HepG2 (cell line): Measurements from ENCODE around the gene FOSB. TPM values are rescaled to one million over a fixed set of nuclear protein-coding genes. Genes with fewer than 3 reads are reported as not detected.

ENCODE experiments used
- CREM ChIP-seq, 2 experiments: sonication (generic) in 1 of 2; formaldehyde crosslinking in 1 of 2; IDR thresholded peaks; 2 replicates each; pipeline versions ENCODE4 v1.4.0 to v1.6.1; 2016 to 2020; ENCODE audit warnings: antibody characterized with exemption in 1 of 2, mild to moderate bottlenecking in 1 of 2, missing genetic modification reagents in 1 of 2
- GABPA ChIP-seq, 2 experiments: IDR thresholded peaks; 2 replicates each; pipeline ENCODE4 v1.6.1; 2011 to 2016; ENCODE audit warnings: low read depth in 2 of 2, low read length in 1 of 2, missing biosample characterization in 1 of 2, missing genetic modification characterization in 1 of 2
- HNF1A ChIP-seq, 2 experiments: sonication (generic) in 1 of 2; formaldehyde crosslinking in 1 of 2; IDR thresholded peaks; 2 replicates each; pipeline versions ENCODE4 v1.4.0 to v1.6.1; 2016 to 2020; ENCODE audit warnings: borderline replicate concordance in 1 of 2, low read depth in 1 of 2, mild to moderate bottlenecking in 1 of 2, missing genetic modification reagents in 1 of 2
- KLF12 ChIP-seq: sonication (generic); formaldehyde crosslinking; IDR thresholded peaks from 2 replicates; pipeline ENCODE4 v1.4.0; 2020; ENCODE audit warnings: missing genetic modification reagents, borderline replicate concordance
- KMT2A ChIP-seq: sonication (generic); formaldehyde crosslinking; IDR thresholded peaks from 2 replicates; pipeline ENCODE4 v1.4.0; 2020; ENCODE audit warnings: missing genetic modification reagents
- RFX1 ChIP-seq: fragments of 450-650 bp; IDR thresholded peaks from 2 replicates; pipeline ENCODE4 v1.6.1; 2017
- SIX1 ChIP-seq: sonication (generic); formaldehyde crosslinking; IDR thresholded peaks from 2 replicates; pipeline ENCODE4 v1.4.0; 2020; ENCODE audit warnings: missing genetic modification reagents, borderline replicate concordance
- STAG1 ChIP-seq: sonication (generic); formaldehyde crosslinking; IDR thresholded peaks from 2 replicates; pipeline ENCODE4 v1.4.0; 2020; ENCODE audit warnings: missing genetic modification reagents
- TBP ChIP-seq: sonication (generic); formaldehyde crosslinking; IDR thresholded peaks from 2 replicates; pipeline ENCODE4 v1.5.0; 2020; ENCODE audit warnings: missing genetic modification reagents
- TCF7L2 ChIP-seq: IDR thresholded peaks from 2 replicates; pipeline ENCODE4 v1.6.1; 2011; ENCODE audit warnings: mild to moderate bottlenecking, low read depth, low read length, moderate library complexity
- TEAD2 ChIP-seq: sonication (generic); formaldehyde crosslinking; IDR thresholded peaks from 2 replicates; pipeline ENCODE4 v1.9.0; 2021; ENCODE audit warnings: missing genetic modification reagents
- ZBTB8A ChIP-seq: sonication (generic); formaldehyde crosslinking; IDR thresholded peaks from 2 replicates; pipeline ENCODE4 v1.4.0; 2020; ENCODE audit warnings: mild to moderate bottlenecking, low read depth, missing genetic modification reagents, borderline replicate concordance
- ZNF30 ChIP-seq: sonication (generic); formaldehyde crosslinking; IDR thresholded peaks from 2 replicates; pipeline ENCODE4 v1.5.0; 2020; ENCODE audit warnings: mild to moderate bottlenecking, missing genetic modification reagents
- ZNF713 ChIP-seq: sonication (generic); formaldehyde crosslinking; IDR thresholded peaks from 2 replicates; pipeline ENCODE4 v1.4.0; 2020; ENCODE audit warnings: mild to moderate bottlenecking, missing genetic modification reagents
- ZNF839 ChIP-seq: sonication (generic); formaldehyde crosslinking; IDR thresholded peaks from 2 replicates; pipeline ENCODE4 v1.4.0; 2020; ENCODE audit warnings: missing genetic modification reagents, mild to moderate bottlenecking, borderline replicate concordance
- polyA plus RNA-seq, 8 experiments: library from polyadenylated mRNA; depleted of rRNA in 3 of 8; stranded (reverse) in 7 of 8; unstranded in 1 of 8; fragments of >200 nt; fragmentation: Illumina TruSeq in 4 of 8; extraction: Trizol in 4 of 8; gene quantifications; 2 replicates each; pipeline versions ENCODE4 v1.2.1 to v1.2.3, GENCODE V29; 2011 to 2016; ENCODE audit warnings: low read depth in 4 of 8, missing spikeins in 1 of 8, mixed read lengths in 1 of 8; ENCODE audit not compliant: insufficient read depth in 1 of 8
- total RNA-seq, 5 experiments: library from RNA; depleted of rRNA; stranded (reverse); fragments of >200 nt; fragmentation: Illumina TruSeq; extraction: Trizol; gene quantifications; 2 replicates each; pipeline ENCODE4 v1.2.3, GENCODE V29; 2016; ENCODE audit warnings: low read depth in 1 of 5
- TF ChIP-seq, protein P1 (sequence below): sonication (generic); formaldehyde crosslinking; conservative IDR thresholded peaks from 2 replicates; pipeline ENCODE4 v1.4.0; 2020; ENCODE audit warnings: missing genetic modification reagents
- TF ChIP-seq, protein P2 (sequence below): sonication (generic); formaldehyde crosslinking; IDR thresholded peaks from 2 replicates; pipeline ENCODE4 v1.4.0; 2020; ENCODE audit warnings: missing genetic modification reagents
- TF ChIP-seq, protein P3 (sequence below): IDR thresholded peaks from 2 replicates; pipeline ENCODE4 v1.6.1; 2016; ENCODE audit warnings: mild to moderate bottlenecking

The FOSB gene
- total and polyA plus RNA-seq, 2 of the 13 experiments (the other 11 are each of a cell fraction or from before 2014, with no cell fraction given): 2.8 to 6.0 TPM

GRCh38 chr19:45478454-45479238, 10.8 kb downstream of the FOSB start (continued):
- peak; percentile 43; the same call in 1 of the 2 replicates for TF ChIP-seq KLF12
- TF ChIP-seq STAG1 (CRISPR knock-in tag): peak; percentile 96
- no peak for TF ChIP-seq TCF7L2
- no peak for TF ChIP-seq CREM (IDR thresholded peaks at IDR 0.05)
- no peak for TF ChIP-seq CREM (CRISPR knock-in tag; IDR thresholded peaks at IDR 0.05)
- TF ChIP-seq RFX1: peak; percentile 13; the same call in 1 of the 2 replicates
- no peak for TF ChIP-seq ZBTB8A (CRISPR knock-in tag)
- no peak for TF ChIP-seq ZNF713 (CRISPR knock-in tag)
- TF ChIP-seq ZNF30 (CRISPR knock-in tag): no peak
- no peak for TF ChIP-seq SIX1
- 0 out of 2 replicates have a peak, but pooled peaks have one; percentile 30 for TF ChIP-seq HNF1A (IDR thresholded peaks at IDR 0.05; ENCODE audit: low read depth)
- TF ChIP-seq HNF1A (CRISPR knock-in tag; IDR thresholded peaks at IDR 0.05; ENCODE audit: borderline replicate concordance): no peak
- 0 out of 2 replicates have a peak, but pooled peaks have one; percentile 28 for TF ChIP-seq TBP (CRISPR knock-in tag)
- TF ChIP-seq, protein P1, sequence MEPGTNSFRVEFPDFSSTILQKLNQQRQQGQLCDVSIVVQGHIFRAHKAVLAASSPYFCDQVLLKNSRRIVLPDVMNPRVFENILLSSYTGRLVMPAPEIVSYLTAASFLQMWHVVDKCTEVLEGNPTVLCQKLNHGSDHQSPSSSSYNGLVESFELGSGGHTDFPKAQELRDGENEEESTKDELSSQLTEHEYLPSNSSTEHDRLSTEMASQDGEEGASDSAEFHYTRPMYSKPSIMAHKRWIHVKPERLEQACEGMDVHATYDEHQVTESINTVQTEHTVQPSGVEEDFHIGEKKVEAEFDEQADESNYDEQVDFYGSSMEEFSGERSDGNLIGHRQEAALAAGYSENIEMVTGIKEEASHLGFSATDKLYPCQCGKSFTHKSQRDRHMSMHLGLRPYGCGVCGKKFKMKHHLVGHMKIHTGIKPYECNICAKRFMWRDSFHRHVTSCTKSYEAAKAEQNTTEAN (CRISPR knock-in tag): no peak
- TF ChIP-seq, protein P2, sequence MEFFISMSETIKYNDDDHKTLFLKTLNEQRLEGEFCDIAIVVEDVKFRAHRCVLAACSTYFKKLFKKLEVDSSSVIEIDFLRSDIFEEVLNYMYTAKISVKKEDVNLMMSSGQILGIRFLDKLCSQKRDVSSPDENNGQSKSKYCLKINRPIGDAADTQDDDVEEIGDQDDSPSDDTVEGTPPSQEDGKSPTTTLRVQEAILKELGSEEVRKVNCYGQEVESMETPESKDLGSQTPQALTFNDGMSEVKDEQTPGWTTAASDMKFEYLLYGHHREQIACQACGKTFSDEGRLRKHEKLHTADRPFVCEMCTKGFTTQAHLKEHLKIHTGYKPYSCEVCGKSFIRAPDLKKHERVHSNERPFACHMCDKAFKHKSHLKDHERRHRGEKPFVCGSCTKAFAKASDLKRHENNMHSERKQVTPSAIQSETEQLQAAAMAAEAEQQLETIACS (CRISPR knock-in tag): peak; percentile 32; the same call in 1 of the 2 replicates
- no peak for TF ChIP-seq GABPA (IDR thresholded peaks at IDR 0.05; ENCODE audit: low read depth, low read length)
- TF ChIP-seq GABPA (CRISPR knock-in tag; IDR thresholded peaks at IDR 0.05; ENCODE audit: low read depth): peak; percentile 47; the same call in 1 of the 2 replicates
- TF ChIP-seq ZNF839: no peak
- TF ChIP-seq KMT2A (CRISPR knock-in tag): no peak
- TF ChIP-seq, protein P3, sequence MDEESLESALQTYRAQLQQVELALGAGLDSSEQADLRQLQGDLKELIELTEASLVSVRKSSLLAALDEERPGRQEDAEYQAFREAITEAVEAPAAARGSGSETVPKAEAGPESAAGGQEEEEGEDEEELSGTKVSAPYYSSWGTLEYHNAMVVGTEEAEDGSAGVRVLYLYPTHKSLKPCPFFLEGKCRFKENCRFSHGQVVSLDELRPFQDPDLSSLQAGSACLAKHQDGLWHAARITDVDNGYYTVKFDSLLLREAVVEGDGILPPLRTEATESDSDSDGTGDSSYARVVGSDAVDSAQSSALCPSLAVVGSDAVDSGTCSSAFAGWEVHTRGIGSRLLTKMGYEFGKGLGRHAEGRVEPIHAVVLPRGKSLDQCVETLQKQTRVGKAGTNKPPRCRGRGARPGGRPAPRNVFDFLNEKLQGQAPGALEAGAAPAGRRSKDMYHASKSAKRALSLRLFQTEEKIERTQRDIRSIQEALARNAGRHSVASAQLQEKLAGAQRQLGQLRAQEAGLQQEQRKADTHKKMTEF: peak; percentile 89
- TF ChIP-seq TEAD2: no peak
